WTC11 (cell line): ENCODE data around the gene RIN1. TPM values are rescaled to one million over a fixed set of nuclear protein-coding genes. Genes with fewer than 3 reads are reported as not detected.

ENCODE experiments used
- ATAC-seq: fragments of 200-7000 bp; cut with Tn5 transposase; 2 replicates; pipeline ENCODE4 v1.10.0; 2021; ENCODE audit warnings: mild to moderate bottlenecking, moderate library complexity
- Bru-seq: library from RNA; stranded (reverse); fragments of 400-500 nt; gene quantifications from one replicate; lab custom pipeline; 2021; lab: Mats Ljungman, UMichigan
- CTCF ChIA-PET: fragments of 300-600 bp; sonication (Branson Sonifier 250); formaldehyde crosslinking; loops from one replicate; lab custom pipeline; 2021; ENCODE audit warnings: antibody characterized with exemption; lab: Charles Lee
- POLR2A ChIA-PET: fragments of 350-600 bp; sonication (Branson Sonifier 250); formaldehyde crosslinking; loops from one replicate; lab custom pipeline; 2021; ENCODE audit warnings: antibody characterized with exemption; lab: Charles Lee
- DNase-seq: peaks from one replicate; pipeline ENCODE4 v3.0.0; 2021; ENCODE audit warnings: low spot score
- H3K27ac Mint-ChIP-seq: 2 replicates; pipeline ENCODE4 v1.8.0; 2021; ENCODE audit warnings: mixed read lengths
- H3K27me3 Mint-ChIP-seq: 2 replicates; pipeline ENCODE4 v1.8.0; 2021; ENCODE audit warnings: low read depth, mild to moderate bottlenecking, moderate library complexity, mixed read lengths
- H3K36me3 Mint-ChIP-seq: 2 replicates; pipeline ENCODE4 v1.8.0; 2021; ENCODE audit warnings: mixed read lengths
- H3K4me1 Mint-ChIP-seq: 2 replicates; pipeline ENCODE4 v1.8.0; 2022; ENCODE audit warnings: mixed read lengths
- H3K4me3 Mint-ChIP-seq: 2 replicates; pipeline ENCODE4 v1.8.0; 2021; ENCODE audit warnings: mild to moderate bottlenecking, moderate library complexity, mixed read lengths
- H3K9me3 Mint-ChIP-seq: 2 replicates; pipeline ENCODE4 v1.8.0; 2021; ENCODE audit warnings: mixed read lengths
- FOXK1 ChIP-seq: sonication (generic); formaldehyde crosslinking; IDR thresholded peaks from 2 replicates; pipeline ENCODE4 v1.8.0; 2022; ENCODE audit warnings: mild to moderate bottlenecking, moderate library complexity, missing genetic modification reagents
- GRHL2 ChIP-seq: fragments of 250-450 bp; sonication (Bioruptor Pico); IDR thresholded peaks from 2 replicates; pipeline ENCODE4 v1.8.0; 2022; ENCODE audit warnings: mild to moderate bottlenecking, moderate library complexity; ENCODE audit not compliant: insufficient replicate concordance, severe bottlenecking
- GTF2I ChIP-seq: fragments of 250-450 bp; sonication (Bioruptor Pico); conservative IDR thresholded peaks from 2 replicates; pipeline ENCODE4 v1.4.0; 2021; ENCODE audit warnings: mild to moderate bottlenecking
- HMGA2 ChIP-seq: fragments of 250-450 bp; sonication (Bioruptor Pico); IDR thresholded peaks from 2 replicates; pipeline ENCODE4 v1.4.0; 2021; ENCODE audit warnings: mild to moderate bottlenecking, moderate library complexity
- MXD4 ChIP-seq: fragments of 250-450 bp; sonication (Bioruptor Pico); IDR thresholded peaks from 2 replicates; pipeline ENCODE4 v1.8.0; 2021; ENCODE audit warnings: mild to moderate bottlenecking, moderate library complexity, borderline replicate concordance
- NFE2L1 ChIP-seq: sonication (generic); formaldehyde crosslinking; IDR thresholded peaks from 2 replicates; pipeline ENCODE4 v1.8.1; 2023; ENCODE audit warnings: missing genetic modification reagents
- SMAD3 ChIP-seq: sonication (generic); formaldehyde crosslinking; IDR thresholded peaks from 2 replicates; pipeline ENCODE4 v1.8.0; 2022; ENCODE audit warnings: missing genetic modification reagents, mild to moderate bottlenecking, borderline replicate concordance
- ZNF232 ChIP-seq: sonication (generic); formaldehyde crosslinking; IDR thresholded peaks from 2 replicates; pipeline ENCODE4 v1.8.0; 2022; ENCODE audit warnings: mild to moderate bottlenecking, missing genetic modification reagents
- ZNF317 ChIP-seq: sonication (generic); formaldehyde crosslinking; IDR thresholded peaks from 2 replicates; pipeline ENCODE4 v1.8.1; 2023; ENCODE audit warnings: low read depth, mild to moderate bottlenecking, moderate library complexity, missing genetic modification reagents, borderline replicate concordance
- long read RNA-seq, 3 experiments: library from RNA in 1 of 3; library from capped mRNA in 1 of 3; library from polyadenylated mRNA in 1 of 3; unstranded in 2 of 3; stranded (forward) in 1 of 3; transcript quantifications; one replicate each; pipeline ENCODE4 v2.0.0, GENCODE V29; 2021
- total RNA-seq: library from RNA; stranded (reverse); gene quantifications from 3 replicates; pipeline ENCODE4 v1.2.3, GENCODE V29; 2021
- TF ChIP-seq, protein P1 (sequence below): sonication (generic); formaldehyde crosslinking; IDR thresholded peaks from 2 replicates; pipeline ENCODE4 v1.8.0; 2022; ENCODE audit warnings: missing genetic modification reagents
- TF ChIP-seq, protein P2 (sequence below): sonication (generic); formaldehyde crosslinking; IDR thresholded peaks from 2 replicates; pipeline ENCODE4 v1.8.1; 2023; ENCODE audit warnings: mild to moderate bottlenecking, moderate library complexity, missing genetic modification reagents
- TF ChIP-seq, protein P3 (sequence below): sonication (generic); formaldehyde crosslinking; IDR thresholded peaks from 2 replicates; pipeline ENCODE4 v1.8.1; 2023; ENCODE audit warnings: mild to moderate bottlenecking, missing genetic modification reagents
- TF ChIP-seq, protein P4 (sequence below): sonication (generic); formaldehyde crosslinking; IDR thresholded peaks from 2 replicates; pipeline ENCODE4 v1.8.1; 2023; ENCODE audit warnings: mild to moderate bottlenecking, missing genetic modification reagents, moderate library complexity
- TF ChIP-seq, protein P5 (sequence below): sonication (generic); formaldehyde crosslinking; IDR thresholded peaks from 2 replicates; pipeline ENCODE4 v1.8.1; 2022; ENCODE audit warnings: mild to moderate bottlenecking, missing genetic modification reagents, moderate library complexity, borderline replicate concordance
- TF ChIP-seq, protein P6 (sequence below): sonication (generic); formaldehyde crosslinking; IDR thresholded peaks from 2 replicates; pipeline ENCODE4 v1.8.1; 2022; ENCODE audit warnings: low read depth, missing genetic modification reagents, borderline replicate concordance
- TF ChIP-seq, protein P7 (sequence below): sonication (generic); formaldehyde crosslinking; IDR thresholded peaks from 2 replicates; pipeline ENCODE4 v1.8.1; 2023; ENCODE audit warnings: mild to moderate bottlenecking, missing genetic modification reagents, moderate library complexity
- TF ChIP-seq, protein P8 (sequence below): sonication (generic); formaldehyde crosslinking; IDR thresholded peaks from 2 replicates; pipeline ENCODE4 v1.8.1; 2023; ENCODE audit warnings: mild to moderate bottlenecking, missing genetic modification reagents

Gene RIN1, protein sequence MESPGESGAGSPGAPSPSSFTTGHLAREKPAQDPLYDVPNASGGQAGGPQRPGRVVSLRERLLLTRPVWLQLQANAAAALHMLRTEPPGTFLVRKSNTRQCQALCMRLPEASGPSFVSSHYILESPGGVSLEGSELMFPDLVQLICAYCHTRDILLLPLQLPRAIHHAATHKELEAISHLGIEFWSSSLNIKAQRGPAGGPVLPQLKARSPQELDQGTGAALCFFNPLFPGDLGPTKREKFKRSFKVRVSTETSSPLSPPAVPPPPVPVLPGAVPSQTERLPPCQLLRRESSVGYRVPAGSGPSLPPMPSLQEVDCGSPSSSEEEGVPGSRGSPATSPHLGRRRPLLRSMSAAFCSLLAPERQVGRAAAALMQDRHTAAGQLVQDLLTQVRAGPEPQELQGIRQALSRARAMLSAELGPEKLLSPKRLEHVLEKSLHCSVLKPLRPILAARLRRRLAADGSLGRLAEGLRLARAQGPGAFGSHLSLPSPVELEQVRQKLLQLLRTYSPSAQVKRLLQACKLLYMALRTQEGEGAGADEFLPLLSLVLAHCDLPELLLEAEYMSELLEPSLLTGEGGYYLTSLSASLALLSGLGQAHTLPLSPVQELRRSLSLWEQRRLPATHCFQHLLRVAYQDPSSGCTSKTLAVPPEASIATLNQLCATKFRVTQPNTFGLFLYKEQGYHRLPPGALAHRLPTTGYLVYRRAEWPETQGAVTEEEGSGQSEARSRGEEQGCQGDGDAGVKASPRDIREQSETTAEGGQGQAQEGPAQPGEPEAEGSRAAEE
- total RNA-seq (4.7 to 5.5 TPM (median 5.0 TPM) in 3 replicates), Bru-seq, nascent RNA (percentile 22 among the genes with signal in this experiment)
- long read RNA-seq, experiment 1, transcript RIN1-201 (10 exons, 2,693 nt): major isoform, 10 of 28 reads
- long read RNA-seq, experiment 1, partial matches to known transcripts: 2 of 28 reads
- long read RNA-seq, experiment 1, other reads (novel, unspliced or antisense): 16 of 28 reads
- long read RNA-seq, experiment 2, partial matches to known transcripts: 2 of 7 reads
- long read RNA-seq, experiment 2, other reads (novel, unspliced or antisense): 3 of 7 reads
- long read RNA-seq, experiment 3: 0 reads

DNA sequence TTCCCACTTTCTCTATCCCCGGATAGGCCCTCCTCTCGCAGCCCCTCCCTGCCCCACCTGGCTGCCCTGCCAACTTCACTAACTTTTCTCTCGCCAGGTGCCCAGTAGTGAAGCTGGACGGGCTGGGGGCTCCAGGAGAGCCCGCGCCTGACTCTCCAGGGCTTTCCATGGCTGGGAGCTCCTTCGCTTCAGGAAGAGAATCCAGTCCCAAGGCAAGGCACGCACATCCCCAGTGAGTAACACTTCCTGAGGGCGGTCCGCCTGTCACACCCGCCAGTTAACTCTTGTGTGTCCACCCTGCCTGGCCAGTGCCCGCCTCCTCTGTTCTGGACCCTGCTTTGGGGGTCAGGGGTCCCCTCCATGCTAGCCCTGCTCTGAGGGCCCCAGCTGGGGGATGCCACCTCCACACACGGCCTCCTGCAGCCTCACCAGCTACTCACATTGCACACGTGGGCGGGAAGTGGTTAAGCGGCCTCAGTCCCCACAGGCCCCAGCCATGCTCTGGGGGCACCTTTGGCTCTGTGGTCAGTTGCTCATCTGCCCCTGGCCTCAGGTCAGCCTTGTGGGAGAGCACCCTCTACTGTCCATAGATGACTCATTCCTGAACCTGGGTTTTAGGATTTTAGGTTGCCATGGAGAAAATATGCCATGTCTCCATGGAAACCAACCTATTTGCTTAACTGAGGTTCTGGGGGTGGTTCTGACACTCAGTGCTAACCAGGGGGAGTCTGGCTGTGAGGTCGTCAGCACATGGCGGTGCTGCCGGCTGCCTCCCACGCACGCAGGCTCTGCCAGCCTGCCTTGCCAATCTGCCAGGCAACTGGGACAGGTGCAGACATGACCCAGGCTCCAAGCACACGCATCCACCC lies at the start of gene RIN1:
RIN1 (minus strand) TSS at position 201 of the 869 bp plus-strand sequence; CDS start at position 169, 32 bp downstream.
- Mint-ChIP-seq H3K4me3 (peak within 1 kb of the TSS; percentile 82), H3K9me3 (no peaks in the 10 kb centered on the region), H3K27ac (0 out of 2 replicates have a peak within 1 kb of the TSS, but pooled peaks have one; percentile 78), H3K36me3 (peaks cover 3% of the 10 kb centered on the region), H3K4me1 (peaks cover 16% of the 10 kb centered on the region), H3K27me3 (no peaks in the 10 kb centered on the region)
- peak; percentile 70 for ATAC-seq
- DNase-seq: peak; percentile 57
- ChIA-PET POLR2A (interaction anchor here (0.5 to 2.5 kb wide), 5 partner anchors 8 to 47 kb away, joined by 3 to 20 read pairs (median 4); partner anchors contain the start of genes BRMS1 and YIF1A), CTCF (interaction anchor here (0.5 to 8.7 kb wide), 22 partner anchors 8 to 291 kb away, joined by 3 to 319 read pairs (median 5); partner anchors contain the start of genes BRMS1, CD248, RAB1B and YIF1A)
- TF ChIP-seq HMGA2: no peak
- TF ChIP-seq, protein P1, sequence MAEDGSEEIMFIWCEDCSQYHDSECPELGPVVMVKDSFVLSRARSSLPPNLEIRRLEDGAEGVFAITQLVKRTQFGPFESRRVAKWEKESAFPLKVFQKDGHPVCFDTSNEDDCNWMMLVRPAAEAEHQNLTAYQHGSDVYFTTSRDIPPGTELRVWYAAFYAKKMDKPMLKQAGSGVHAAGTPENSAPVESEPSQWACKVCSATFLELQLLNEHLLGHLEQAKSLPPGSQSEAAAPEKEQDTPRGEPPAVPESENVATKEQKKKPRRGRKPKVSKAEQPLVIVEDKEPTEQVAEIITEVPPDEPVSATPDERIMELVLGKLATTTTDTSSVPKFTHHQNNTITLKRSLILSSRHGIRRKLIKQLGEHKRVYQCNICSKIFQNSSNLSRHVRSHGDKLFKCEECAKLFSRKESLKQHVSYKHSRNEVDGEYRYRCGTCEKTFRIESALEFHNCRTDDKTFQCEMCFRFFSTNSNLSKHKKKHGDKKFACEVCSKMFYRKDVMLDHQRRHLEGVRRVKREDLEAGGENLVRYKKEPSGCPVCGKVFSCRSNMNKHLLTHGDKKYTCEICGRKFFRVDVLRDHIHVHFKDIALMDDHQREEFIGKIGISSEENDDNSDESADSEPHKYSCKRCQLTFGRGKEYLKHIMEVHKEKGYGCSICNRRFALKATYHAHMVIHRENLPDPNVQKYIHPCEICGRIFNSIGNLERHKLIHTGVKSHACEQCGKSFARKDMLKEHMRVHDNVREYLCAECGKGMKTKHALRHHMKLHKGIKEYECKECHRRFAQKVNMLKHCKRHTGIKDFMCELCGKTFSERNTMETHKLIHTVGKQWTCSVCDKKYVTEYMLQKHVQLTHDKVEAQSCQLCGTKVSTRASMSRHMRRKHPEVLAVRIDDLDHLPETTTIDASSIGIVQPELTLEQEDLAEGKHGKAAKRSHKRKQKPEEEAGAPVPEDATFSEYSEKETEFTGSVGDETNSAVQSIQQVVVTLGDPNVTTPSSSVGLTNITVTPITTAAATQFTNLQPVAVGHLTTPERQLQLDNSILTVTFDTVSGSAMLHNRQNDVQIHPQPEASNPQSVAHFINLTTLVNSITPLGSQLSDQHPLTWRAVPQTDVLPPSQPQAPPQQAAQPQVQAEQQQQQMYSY: no peak
- TF ChIP-seq, protein P2, sequence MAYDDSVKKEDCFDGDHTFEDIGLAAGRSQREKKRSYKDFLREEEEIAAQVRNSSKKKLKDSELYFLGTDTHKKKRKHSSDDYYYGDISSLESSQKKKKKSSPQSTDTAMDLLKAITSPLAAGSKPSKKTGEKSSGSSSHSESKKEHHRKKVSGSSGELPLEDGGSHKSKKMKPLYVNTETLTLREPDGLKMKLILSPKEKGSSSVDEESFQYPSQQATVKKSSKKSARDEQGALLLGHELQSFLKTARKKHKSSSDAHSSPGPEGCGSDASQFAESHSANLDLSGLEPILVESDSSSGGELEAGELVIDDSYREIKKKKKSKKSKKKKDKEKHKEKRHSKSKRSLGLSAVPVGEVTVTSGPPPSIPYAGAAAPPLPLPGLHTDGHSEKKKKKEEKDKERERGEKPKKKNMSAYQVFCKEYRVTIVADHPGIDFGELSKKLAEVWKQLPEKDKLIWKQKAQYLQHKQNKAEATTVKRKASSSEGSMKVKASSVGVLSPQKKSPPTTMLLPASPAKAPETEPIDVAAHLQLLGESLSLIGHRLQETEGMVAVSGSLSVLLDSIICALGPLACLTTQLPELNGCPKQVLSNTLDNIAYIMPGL: peak; percentile 17; the same call in 1 of the 2 replicates
- TF ChIP-seq, protein P3, sequence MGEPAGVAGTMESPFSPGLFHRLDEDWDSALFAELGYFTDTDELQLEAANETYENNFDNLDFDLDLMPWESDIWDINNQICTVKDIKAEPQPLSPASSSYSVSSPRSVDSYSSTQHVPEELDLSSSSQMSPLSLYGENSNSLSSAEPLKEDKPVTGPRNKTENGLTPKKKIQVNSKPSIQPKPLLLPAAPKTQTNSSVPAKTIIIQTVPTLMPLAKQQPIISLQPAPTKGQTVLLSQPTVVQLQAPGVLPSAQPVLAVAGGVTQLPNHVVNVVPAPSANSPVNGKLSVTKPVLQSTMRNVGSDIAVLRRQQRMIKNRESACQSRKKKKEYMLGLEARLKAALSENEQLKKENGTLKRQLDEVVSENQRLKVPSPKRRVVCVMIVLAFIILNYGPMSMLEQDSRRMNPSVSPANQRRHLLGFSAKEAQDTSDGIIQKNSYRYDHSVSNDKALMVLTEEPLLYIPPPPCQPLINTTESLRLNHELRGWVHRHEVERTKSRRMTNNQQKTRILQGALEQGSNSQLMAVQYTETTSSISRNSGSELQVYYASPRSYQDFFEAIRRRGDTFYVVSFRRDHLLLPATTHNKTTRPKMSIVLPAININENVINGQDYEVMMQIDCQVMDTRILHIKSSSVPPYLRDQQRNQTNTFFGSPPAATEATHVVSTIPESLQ: no peak
- no peak for TF ChIP-seq NFE2L1 (CRISPR knock-in tag)
- TF ChIP-seq MXD4 (CRISPR knock-in tag): no peak
- TF ChIP-seq, protein P4, sequence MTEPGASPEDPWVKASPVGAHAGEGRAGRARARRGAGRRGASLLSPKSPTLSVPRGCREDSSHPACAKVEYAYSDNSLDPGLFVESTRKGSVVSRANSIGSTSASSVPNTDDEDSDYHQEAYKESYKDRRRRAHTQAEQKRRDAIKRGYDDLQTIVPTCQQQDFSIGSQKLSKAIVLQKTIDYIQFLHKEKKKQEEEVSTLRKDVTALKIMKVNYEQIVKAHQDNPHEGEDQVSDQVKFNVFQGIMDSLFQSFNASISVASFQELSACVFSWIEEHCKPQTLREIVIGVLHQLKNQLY (CRISPR knock-in tag): no peak
- peak; percentile 47; the same call in 1 of the 2 replicates for TF ChIP-seq ZNF317 (CRISPR knock-in tag)
- TF ChIP-seq FOXK1 (CRISPR knock-in tag): 0 out of 2 replicates have a peak, but pooled peaks have one; percentile 10
- TF ChIP-seq, protein P5, sequence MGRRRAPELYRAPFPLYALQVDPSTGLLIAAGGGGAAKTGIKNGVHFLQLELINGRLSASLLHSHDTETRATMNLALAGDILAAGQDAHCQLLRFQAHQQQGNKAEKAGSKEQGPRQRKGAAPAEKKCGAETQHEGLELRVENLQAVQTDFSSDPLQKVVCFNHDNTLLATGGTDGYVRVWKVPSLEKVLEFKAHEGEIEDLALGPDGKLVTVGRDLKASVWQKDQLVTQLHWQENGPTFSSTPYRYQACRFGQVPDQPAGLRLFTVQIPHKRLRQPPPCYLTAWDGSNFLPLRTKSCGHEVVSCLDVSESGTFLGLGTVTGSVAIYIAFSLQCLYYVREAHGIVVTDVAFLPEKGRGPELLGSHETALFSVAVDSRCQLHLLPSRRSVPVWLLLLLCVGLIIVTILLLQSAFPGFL (CRISPR knock-in tag): no peak
- TF ChIP-seq ZNF232: no peak
- TF ChIP-seq, protein P6, sequence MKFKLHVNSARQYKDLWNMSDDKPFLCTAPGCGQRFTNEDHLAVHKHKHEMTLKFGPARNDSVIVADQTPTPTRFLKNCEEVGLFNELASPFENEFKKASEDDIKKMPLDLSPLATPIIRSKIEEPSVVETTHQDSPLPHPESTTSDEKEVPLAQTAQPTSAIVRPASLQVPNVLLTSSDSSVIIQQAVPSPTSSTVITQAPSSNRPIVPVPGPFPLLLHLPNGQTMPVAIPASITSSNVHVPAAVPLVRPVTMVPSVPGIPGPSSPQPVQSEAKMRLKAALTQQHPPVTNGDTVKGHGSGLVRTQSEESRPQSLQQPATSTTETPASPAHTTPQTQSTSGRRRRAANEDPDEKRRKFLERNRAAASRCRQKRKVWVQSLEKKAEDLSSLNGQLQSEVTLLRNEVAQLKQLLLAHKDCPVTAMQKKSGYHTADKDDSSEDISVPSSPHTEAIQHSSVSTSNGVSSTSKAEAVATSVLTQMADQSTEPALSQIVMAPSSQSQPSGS (CRISPR knock-in tag): no peak
- no peak for TF ChIP-seq GRHL2
- TF ChIP-seq, protein P7, sequence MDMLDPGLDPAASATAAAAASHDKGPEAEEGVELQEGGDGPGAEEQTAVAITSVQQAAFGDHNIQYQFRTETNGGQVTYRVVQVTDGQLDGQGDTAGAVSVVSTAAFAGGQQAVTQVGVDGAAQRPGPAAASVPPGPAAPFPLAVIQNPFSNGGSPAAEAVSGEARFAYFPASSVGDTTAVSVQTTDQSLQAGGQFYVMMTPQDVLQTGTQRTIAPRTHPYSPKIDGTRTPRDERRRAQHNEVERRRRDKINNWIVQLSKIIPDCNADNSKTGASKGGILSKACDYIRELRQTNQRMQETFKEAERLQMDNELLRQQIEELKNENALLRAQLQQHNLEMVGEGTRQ (CRISPR knock-in tag): 0 out of 2 replicates have a peak, but pooled peaks have one; percentile 24
- TF ChIP-seq SMAD3: no peak
- TF ChIP-seq, protein P8, sequence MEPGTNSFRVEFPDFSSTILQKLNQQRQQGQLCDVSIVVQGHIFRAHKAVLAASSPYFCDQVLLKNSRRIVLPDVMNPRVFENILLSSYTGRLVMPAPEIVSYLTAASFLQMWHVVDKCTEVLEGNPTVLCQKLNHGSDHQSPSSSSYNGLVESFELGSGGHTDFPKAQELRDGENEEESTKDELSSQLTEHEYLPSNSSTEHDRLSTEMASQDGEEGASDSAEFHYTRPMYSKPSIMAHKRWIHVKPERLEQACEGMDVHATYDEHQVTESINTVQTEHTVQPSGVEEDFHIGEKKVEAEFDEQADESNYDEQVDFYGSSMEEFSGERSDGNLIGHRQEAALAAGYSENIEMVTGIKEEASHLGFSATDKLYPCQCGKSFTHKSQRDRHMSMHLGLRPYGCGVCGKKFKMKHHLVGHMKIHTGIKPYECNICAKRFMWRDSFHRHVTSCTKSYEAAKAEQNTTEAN (CRISPR knock-in tag): no peak
- no peak for TF ChIP-seq GTF2I (CRISPR knock-in tag)
